Smooth muscle cell (in vitro differentiated cells): ENCODE results near the gene C14orf119. TPM values are rescaled to one million over a fixed set of nuclear protein-coding genes. Genes with fewer than 3 reads are reported as not detected.

Experiments used
- DNase-seq: peaks from one replicate; lab custom pipeline; 2025; ENCODE audit not compliant: unreplicated experiment; lab: John Stamatoyannopoulos, UW
- H2AFZ ChIP-seq: fragments of 200-600 bp; sonication (generic); 2 replicates; pipeline ENCODE4 v1.6.0; 2016; ENCODE audit warnings: antibody characterized with exemption, low read depth, mild to moderate bottlenecking
- H3F3A ChIP-seq: fragments of 200-600 bp; sonication (generic); 2 replicates; pipeline ENCODE4 v1.6.0; 2017; ENCODE audit warnings: antibody characterized with exemption, low read depth
- H3K27ac ChIP-seq: fragments of 200-600 bp; sonication (generic); 2 replicates; pipeline ENCODE4 v1.5.1; 2016; ENCODE audit warnings: low read depth, mild to moderate bottlenecking
- H3K27me3 ChIP-seq: fragments of 200-600 bp; sonication (generic); 2 replicates; pipeline ENCODE4 v1.6.1; 2016; ENCODE audit warnings: low read depth, mild to moderate bottlenecking
- H3K36me3 ChIP-seq: fragments of 200-600 bp; sonication (generic); 2 replicates; pipeline ENCODE4 v1.5.1; 2016; ENCODE audit warnings: low read depth
- H3K4me1 ChIP-seq: fragments of 200-600 bp; sonication (generic); 2 replicates; pipeline ENCODE4 v1.5.1; 2016; ENCODE audit warnings: low read depth
- H3K4me2 ChIP-seq: fragments of 200-600 bp; sonication (generic); 2 replicates; pipeline ENCODE4 v1.6.0; 2016; ENCODE audit warnings: mild to moderate bottlenecking
- H3K4me3 ChIP-seq: fragments of 200-600 bp; sonication (generic); 2 replicates; pipeline ENCODE4 v1.5.1; 2016; ENCODE audit warnings: mild to moderate bottlenecking
- H3K79me2 ChIP-seq: fragments of 200-600 bp; sonication (generic); 2 replicates; pipeline ENCODE4 v1.6.0; 2016; ENCODE audit warnings: low read depth, mild to moderate bottlenecking
- H3K9ac ChIP-seq: fragments of 200-600 bp; sonication (generic); 2 replicates; pipeline ENCODE4 v1.6.0; 2016; ENCODE audit warnings: low read depth
- H3K9me3 ChIP-seq: fragments of 200-600 bp; sonication (generic); replicated peaks from 2 replicates; pipeline ENCODE4 v1.5.1; 2016; ENCODE audit warnings: low read depth
- H4K20me1 ChIP-seq: fragments of 200-600 bp; sonication (generic); 2 replicates; pipeline ENCODE4 v1.6.0; 2016; ENCODE audit warnings: low read depth
- CTCF ChIP-seq: fragments of 200-600 bp; sonication (generic); IDR thresholded peaks from 2 replicates; pipeline ENCODE4 v1.5.1; 2017; ENCODE audit warnings: borderline replicate concordance, mild to moderate bottlenecking, antibody characterized with exemption; ENCODE audit not compliant: insufficient read depth, poor library complexity, severe bottlenecking
- WGBS: methylation state at CpG from one replicate; pipeline ENCODE4 v1.1.7; 2016; ENCODE audit warnings: low lambda C conversion rate; 5-methylcytosine and 5-hydroxymethylcytosine counted together
- polyA plus RNA-seq: library from polyadenylated mRNA; unstranded; fragments of >200 nt; fragmentation: Nextera tagmentation; extraction: Ambion mirVana; gene quantifications from 2 replicates; pipeline ENCODE4 v1.2.1, GENCODE V29; 2016
- total RNA-seq: library from RNA; depleted of rRNA; stranded (reverse); fragments of >200 nt; gene quantifications from 2 replicates; pipeline ENCODE4 v1.2.3, GENCODE V29; 2014

The C14orf119 gene
- total and polyA plus RNA-seq, 2 experiments from 2014 or later = 54.1 to 130 TPM

DNA sequence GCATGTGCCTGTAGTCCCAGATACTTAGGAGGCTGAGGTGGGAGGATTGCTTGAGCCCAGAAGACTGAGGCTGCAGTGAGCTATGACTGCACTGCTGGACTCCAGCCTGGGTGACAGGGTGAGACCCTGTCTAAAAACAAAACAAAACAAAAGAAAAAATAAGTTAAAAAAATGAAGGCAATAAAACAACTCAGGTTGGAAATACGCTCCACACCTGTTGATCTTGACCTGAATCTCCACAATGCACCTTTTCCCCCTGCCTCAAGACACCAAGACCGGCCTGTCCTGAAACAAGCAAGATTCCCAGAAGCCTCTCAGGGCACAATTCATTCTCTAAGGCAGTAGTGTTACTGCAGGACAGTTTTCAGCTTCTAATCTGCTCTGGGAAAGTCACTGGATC lies 44.6 kb downstream of the C14orf119 start:
- no peaks in the 10 kb centered on the region for H4K20me1 ChIP-seq
- no peak overlapping the region for H3K4me3 ChIP-seq
- no peak for TF ChIP-seq CTCF
- H3K27me3 ChIP-seq = no peaks in the 10 kb centered on the region
- DNase-seq = no peak
- H3K36me3 ChIP-seq = no peaks in the 10 kb centered on the region
- H3K4me2 ChIP-seq = no peak overlapping the region
- no peak overlapping the region for H2AFZ ChIP-seq
- H3K9me3 ChIP-seq = no peaks in the 10 kb centered on the region
- peaks cover 5% of the 10 kb centered on the region for H3F3A ChIP-seq
- H3K27ac ChIP-seq = no peak overlapping the region
- no peaks in the 10 kb centered on the region for H3K4me1 ChIP-seq
- no peak overlapping the region for H3K9ac ChIP-seq
- 100% methylated on average over 2 of the region's 2 CpGs for WGBS
- H3K79me2 ChIP-seq = no peaks in the 10 kb centered on the region

GRCh38 chr14:23140371-23140770 lies 45.1 kb downstream of the C14orf119 start:
- Histone ChIP-seq H3K79me2 (no peaks in the 10 kb centered on the region), H3K36me3 (no peaks in the 10 kb centered on the region), H3K27me3 (no peaks in the 10 kb centered on the region), H3K4me2 (no peak overlapping the region), H3K4me1 (no peaks in the 10 kb centered on the region), H3K4me3 (no peak overlapping the region), H2AFZ (no peak overlapping the region), H3K9ac (no peak overlapping the region), H4K20me1 (no peaks in the 10 kb centered on the region), H3F3A (peaks cover 5% of the 10 kb centered on the region), H3K27ac (no peak overlapping the region), H3K9me3 (no peaks in the 10 kb centered on the region)
- 89% methylated on average over 6 of the region's 6 CpGs for WGBS
- TF ChIP-seq CTCF = no peak
- no peak for DNase-seq

DNA sequence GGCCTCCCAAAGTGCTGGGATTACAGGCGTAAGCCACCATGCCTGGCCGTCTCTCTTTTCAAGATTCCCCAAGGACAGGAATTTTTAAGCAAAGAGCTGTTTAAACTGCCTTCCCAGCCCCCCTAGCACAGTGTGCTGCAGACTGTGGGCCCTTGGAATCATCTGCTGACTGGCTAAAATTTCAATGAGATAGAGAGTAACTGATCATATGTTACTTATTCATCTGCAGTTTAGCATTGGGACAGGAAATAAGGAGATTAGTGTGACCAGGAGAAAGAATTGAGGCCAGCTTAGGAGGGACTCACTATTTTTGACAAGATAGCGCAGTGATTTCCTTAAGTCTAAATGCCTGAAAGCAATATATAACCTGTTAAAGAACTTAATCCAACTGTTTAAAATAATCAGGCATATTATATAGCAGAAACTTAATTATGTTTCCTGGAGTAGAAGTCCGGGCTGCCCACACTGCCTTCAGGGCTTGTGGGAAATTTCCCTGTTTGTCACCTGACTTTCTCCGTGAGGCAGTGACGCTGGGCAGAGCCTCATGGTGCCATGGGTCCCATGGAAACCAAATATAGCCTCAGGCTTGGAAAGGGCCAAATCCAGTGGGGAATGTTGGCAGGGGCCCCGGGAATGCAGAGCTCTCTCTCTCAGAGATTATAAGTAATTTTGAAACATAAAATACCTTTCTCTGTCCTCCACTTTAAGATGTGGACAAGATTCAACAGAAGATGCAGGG lies 46.6 kb downstream of the C14orf119 start:
- H3K4me1 ChIP-seq = peaks cover 12% of the 10 kb centered on the region
- no peaks in the 10 kb centered on the region for H3K27me3 ChIP-seq
- peaks cover 5% of the 10 kb centered on the region for H3F3A ChIP-seq
- H3K9ac ChIP-seq = no peak overlapping the region
- DNase-seq = no peak
- H3K27ac ChIP-seq = no peak overlapping the region
- H3K4me3 ChIP-seq = no peak overlapping the region
- WGBS = 60% methylated on average over 7 of the region's 7 CpGs
- no peaks in the 10 kb centered on the region for H4K20me1 ChIP-seq
- H3K36me3 ChIP-seq = no peaks in the 10 kb centered on the region
- H2AFZ ChIP-seq = no peak overlapping the region
- no peaks in the 10 kb centered on the region for H3K79me2 ChIP-seq
- no peaks in the 10 kb centered on the region for H3K9me3 ChIP-seq
- TF ChIP-seq CTCF = no peak
- H3K4me2 ChIP-seq = no peak overlapping the region

DNA sequence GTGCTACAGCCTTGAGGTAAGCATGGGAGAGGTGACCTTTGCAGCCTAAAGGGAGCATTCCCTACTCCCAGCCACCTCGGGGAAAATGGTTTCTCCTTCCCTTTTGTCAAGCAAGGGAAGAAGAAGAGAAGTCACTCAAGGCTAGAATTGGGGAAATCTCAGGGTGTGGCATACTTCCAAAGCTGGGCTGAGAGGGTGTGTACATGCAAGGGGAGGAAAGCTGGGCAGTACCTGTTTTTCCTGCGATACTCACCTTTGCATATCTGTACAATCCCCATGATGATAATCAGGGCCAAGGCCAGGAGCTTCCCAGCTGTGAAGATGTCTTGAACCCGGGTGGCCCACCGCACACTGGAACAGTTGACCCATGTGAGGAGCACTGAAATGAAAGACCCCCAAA lies 47.5 kb downstream of the C14orf119 start:
- Histone ChIP-seq H3K9ac (no peak overlapping the region), H3K4me3 (no peak overlapping the region), H3K79me2 (no peaks in the 10 kb centered on the region), H2AFZ (no peak overlapping the region), H4K20me1 (no peaks in the 10 kb centered on the region), H3K36me3 (no peaks in the 10 kb centered on the region), H3K9me3 (no peaks in the 10 kb centered on the region), H3F3A (peaks cover 5% of the 10 kb centered on the region), H3K4me1 (peaks cover 12% of the 10 kb centered on the region), H3K27me3 (no peaks in the 10 kb centered on the region), H3K27ac (no peak overlapping the region), H3K4me2 (no peak overlapping the region)
- TF ChIP-seq CTCF = no peak
- WGBS = 99% methylated on average over 4 of the region's 4 CpGs
- DNase-seq = no peak
